Measurements from ENCODE around the gene HRG.
"Not testable (repeated sequence)": the region's sequence is repeated elsewhere in the genome, so short reads cannot be mapped to it uniquely, and the experiment has no call there.

Gene HRG

DNA sequence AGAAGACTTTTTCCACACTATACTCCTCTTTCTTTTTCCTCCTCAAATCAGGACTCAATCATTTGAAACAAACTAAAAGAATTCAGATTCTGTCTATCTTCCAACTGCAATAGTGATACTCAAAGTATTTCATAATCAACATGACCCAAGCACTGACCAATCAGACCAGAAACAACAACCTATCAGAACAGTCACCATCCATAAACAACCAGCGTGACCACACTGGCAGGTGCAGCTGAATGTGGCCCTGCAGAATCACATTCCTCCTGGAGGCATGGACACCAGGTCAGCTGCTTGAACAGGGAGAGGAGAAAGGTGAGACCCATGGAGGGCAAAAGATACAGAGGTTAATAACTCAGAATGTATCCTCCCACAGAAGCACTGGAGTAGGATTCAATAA, 13.3 kb downstream of the HRG start:
- DNase-seq (ENCODE audit: low read depth) = no peak

DNA sequence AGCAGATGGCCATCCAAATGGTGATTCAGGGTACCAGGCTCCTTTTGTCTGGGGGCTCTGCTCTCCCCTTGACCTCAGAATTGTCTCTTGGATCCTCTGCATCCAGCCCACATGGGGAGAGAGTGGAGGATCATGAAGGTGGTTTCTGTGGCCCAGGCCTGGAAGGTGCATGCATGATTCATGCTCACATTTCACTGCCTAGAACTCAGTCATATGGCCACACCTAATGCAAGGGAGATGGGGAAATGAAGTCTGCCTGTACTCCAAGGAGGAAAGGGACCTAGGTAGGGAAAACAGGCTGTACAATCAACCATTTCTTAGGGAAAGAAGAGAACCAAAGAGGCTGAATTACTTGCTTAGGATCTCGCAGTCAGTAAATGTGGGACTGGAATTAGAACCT, 15.1 kb downstream of the HRG start:
- DNase-seq (ENCODE audit: low read depth) = no peak

DNA sequence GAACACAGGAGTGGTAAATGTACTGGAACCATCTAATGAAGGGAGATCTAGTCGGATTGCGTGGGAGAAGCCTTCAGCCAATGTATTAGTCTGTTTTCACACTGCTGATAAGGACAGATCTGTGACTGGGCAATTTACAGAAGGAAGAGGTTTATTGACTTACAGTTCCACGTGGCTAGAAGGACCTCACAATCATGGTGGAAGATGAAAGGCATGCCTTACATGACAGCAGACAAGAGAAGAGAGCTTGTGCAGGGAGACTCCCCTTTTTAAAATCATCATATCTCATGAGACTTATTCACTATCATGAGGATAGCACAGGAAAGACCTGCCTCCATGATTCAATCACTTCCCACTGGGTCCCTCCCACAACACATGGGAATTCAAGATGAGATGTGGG, 17.0 kb downstream of the HRG start:
- DNase-seq (ENCODE audit: low read depth) = no peak

DNA sequence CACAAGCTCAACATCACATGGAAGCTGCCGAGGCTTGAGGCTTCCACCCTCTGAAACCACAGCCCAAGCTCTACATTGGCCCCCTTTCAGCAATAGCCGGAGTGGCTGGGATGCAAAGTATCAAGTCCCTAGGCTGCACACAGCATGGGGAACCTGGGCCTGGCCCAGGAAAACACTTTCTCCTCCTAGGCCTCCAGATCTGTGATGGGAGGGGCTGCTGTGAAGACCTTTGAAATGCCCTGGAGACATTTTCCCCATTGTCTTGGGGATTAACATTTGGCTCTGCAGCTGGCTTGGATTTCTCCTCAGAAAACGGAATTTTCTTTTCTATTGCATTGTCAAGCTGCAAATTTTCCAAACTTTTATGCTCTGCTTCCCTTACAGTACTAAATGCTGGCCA, 18.2 kb downstream of the HRG start:
- DNase-seq (ENCODE audit: low read depth) = no peak

DNA sequence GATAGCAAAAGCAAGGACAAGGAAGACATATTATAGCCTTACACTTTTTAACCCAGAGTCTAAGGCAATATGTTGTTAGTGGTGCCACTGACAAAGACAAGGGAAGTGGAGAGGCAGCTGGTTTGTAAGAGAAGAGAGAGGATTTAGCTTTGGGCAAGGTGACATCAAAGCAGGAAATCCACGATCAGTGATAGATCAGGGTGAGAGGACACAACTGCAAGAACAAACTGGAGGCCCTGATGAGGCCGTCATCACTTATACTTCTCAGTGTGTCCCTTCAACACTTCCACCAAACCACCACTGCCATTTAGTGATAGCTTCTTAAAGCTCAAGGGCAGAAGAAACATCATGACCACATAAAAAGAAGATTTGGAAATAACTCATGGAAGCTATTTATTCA, 20.7 kb downstream of the HRG start:
- DNase-seq (ENCODE audit: low read depth) = not testable (repeated sequence)

DNA sequence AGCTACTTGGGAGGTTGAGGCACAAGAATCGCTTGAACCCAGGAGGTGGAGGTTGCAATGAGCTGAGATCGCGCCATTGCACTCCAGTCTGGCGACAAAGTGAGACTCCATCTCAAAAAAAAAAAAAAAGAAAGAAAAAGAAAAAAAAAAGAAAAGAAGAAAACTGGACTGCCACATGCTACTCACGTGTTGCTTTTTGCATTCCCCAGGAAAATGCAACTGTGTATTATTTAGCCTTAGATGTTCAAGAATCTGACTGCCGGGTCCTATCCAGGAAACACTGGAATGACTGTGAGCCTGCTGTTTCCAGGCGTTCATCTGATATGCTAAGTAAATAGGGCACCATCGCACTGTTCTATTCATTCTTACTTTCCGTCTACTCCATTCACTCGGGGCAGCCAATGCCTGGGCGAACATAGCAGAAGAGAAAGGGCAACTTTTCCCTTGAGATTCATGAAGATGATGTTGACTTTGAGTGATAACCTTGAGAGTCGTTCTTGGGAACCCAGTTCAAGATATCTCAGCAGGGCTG, 21.4 kb downstream of the HRG start:
- DNase-seq (ENCODE audit: low read depth) = no peak

DNA sequence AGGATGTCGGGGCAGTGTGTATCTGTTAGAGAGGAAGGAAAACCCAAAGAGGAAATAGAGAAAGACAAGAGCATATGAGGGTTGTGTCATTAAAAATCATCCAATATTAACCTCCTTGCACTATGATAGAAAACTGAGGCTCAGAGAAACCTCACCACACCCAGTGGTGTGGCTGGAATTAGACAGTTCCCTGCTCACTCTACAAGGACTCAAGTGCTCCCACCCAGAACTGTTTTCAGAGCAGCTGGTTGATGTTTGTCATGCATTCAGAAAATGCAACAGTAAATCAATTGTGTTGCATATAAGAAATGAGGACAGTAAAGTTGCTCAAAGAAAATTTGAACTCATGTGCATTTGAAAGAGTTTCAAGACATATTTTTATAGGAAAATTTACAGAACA, 24.5 kb downstream of the HRG start:
- DNase-seq (ENCODE audit: low read depth) = not testable (repeated sequence)

DNA sequence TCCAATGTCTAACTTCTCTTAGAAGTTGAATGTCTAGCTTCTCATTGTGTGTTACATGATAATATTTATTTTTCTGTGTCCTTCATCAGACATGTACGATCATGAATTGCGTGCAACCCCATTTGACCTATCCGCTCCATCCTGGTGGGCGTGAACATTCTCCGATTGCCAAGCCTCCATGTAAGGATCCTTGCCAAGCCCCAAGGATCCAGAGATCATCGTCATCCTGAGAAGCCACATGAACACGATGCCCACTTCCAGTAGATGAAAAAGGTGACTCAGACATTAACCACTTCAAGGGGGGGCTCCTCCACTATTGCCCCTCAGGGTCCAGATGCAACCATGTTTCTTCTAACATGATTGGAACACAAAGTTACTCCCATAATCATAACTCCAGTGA, 25.9 kb downstream of the HRG start:
- no peak for DNase-seq (ENCODE audit: low read depth)

DNA sequence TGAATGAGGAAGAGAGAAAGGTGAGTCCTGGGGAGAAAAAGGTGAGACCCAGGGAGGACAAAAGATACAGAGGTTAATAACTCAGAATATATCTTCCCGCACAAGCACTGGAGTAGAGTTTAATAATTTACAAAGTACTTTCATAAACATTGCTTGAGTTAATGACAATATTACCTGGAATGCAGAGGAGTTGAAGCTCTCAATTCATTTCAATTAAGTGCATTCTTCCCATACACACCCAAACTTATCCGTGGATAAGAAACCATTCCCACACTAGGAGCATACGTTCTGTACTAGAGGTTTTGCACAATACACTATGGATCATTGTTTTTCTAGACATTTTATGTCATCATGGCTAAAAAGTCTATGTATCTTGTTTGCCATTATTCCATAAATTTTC, 28.0 kb downstream of the HRG start:
- DNase-seq (ENCODE audit: low read depth) = no peak

DNA sequence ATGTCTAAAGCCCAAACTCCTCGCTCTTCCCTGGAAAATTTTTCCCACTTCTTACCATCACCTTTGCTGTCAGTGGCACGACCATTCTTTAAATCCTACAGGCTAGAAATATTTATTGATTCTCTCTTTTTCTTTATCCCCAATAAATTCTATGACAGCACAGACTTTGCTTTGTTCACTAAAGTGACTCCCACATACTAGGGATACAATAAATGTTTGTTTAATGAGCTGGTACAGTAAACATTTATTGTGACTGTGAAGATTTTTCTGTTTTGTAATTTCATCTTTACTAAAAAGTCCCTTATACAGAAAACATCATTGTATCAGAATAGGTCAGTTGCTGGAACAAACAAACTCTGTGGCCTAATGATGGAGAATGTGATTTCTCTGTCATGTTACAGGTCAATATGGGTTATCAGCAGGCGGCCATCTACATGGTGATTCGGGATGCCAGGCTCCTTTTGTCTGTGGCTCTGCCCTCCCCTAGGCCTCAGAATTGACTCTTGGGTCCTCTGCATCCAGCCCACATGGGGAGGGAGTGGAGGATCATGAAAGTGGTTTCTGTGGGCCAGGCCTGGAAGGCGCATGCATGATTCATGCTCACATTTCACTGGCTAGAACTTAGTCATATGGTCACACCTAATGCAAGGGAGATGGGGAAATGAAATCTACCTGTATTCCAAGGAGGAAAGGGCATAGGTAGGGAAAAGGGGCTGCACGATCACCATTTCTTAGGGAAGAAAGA, 28.6 kb downstream of the HRG start:
- no peak for DNase-seq (ENCODE audit: low read depth)

DNA sequence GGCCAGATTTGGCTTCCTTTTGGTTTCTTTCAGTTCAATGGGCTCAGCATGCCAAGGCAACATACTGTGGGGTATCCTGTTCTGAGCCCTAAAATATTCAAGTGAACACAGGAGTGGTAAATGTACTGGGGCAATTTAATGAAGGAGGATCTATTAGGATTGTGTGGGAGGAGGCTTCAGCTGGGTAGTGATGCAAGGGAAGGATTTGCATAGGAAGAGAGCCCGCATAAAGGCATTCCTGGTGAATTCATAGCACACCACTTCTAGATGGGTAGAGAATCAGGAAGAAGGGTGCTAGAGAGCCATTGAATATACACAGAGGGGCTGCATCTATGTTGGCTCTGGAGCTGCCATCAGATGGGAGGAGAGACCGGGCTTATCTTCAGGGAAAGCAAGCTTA, 30.7 kb downstream of the HRG start:
- DNase-seq (ENCODE audit: low read depth) = no peak

DNA sequence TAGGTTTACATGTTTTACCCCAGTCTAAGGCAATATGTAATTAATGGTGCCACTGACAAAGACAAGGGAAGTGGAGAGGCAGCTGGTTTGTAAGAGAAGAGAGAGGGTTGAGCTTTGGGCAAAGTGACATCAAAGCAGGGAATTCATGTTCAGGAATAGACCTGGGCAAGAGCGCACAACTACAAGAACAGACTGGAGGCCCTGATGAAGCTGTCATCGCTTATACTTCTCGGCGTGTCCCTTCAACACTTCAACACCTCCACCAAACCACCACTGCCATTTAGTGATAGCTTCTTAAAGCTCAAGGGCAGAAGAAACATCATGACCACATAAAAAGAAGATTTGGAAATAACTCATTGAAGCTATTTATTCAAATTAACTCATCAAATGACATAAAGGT, 31.7 kb downstream of the HRG start:
- DNase-seq (ENCODE audit: low read depth) = no peak

DNA sequence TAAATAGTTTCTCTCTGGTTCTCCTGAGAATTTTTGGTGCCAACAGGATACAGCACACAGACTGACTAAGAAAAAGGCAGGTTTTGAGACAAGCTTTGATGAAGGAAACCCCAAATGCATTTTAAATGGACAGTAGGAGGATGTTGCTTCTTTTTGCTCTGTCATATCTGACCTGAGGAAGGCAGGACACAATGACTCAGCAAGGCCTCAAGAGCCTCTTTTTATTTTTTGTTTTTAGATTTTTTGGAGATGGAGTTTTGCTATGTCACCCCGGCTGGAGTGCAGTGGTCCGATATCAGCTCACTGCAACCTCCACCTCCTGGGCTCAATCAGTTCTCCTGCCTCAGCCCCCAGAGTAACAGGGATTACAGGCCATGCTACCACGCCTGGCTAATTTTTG, 34.5 kb downstream of the HRG start:
- DNase-seq (ENCODE audit: low read depth) = no peak

DNA sequence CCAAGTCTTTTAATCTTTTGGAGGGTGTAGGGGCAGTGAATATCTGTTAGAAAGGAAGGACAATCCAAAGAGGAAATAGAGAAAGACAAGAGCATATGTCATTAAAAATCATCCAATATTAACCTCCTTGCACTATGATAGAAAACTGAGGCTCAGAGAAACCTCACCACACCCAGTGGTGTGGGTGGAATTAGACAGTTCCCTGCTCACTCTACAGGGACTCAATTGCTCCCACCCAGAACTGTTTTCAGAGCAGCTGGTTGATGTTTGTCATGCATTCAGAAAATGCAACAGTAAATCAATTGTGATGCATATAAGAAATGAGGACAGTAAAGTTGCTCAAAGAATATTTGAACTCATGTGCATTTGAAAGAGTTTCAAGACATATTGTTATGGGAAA, 36.6 kb downstream of the HRG start:
- not testable (repeated sequence) for DNase-seq (ENCODE audit: low read depth)

DNA sequence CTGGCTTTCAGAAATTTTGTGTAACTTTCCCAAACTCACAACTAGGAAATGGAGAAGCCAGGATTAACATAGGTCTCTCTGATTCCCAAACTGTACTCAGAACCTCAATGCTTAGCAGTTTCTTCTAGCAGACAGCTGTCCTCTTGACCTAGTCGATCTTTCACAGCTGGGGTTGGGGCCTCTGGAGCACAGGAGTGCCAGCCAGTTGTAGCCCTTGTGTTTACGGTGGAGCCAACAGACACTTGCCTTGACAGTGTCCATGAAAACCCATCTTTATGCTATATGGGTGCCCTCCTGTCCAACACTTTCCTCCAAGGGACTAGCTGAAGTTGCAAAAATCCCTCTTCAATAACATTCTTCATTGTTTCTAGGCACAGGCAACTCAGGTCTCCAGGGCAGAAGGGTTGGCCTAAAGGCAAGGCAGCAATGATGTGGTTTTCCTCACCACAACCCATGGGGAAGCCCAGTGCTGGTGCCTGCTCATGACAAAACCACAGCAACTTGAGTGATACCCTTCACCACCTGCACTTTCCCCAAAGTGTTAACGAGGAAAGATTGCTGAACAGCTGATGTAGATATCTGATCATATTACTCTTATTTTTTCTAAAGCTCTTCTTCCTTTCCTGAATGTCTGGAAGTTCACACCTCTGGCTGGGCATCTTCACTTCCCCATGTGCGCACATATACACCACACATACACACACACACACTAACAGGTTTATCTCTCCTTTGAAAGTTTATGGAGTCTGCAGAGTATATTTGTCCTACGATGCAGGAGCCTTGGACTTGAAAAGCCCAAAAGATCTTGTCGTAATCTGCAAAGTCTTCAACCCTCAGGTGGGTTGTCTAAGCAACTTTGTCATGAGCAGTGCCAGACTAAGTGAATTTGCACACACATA, 40.3 kb downstream of the HRG start:
- no peak for DNase-seq (ENCODE audit: low read depth)

DNA sequence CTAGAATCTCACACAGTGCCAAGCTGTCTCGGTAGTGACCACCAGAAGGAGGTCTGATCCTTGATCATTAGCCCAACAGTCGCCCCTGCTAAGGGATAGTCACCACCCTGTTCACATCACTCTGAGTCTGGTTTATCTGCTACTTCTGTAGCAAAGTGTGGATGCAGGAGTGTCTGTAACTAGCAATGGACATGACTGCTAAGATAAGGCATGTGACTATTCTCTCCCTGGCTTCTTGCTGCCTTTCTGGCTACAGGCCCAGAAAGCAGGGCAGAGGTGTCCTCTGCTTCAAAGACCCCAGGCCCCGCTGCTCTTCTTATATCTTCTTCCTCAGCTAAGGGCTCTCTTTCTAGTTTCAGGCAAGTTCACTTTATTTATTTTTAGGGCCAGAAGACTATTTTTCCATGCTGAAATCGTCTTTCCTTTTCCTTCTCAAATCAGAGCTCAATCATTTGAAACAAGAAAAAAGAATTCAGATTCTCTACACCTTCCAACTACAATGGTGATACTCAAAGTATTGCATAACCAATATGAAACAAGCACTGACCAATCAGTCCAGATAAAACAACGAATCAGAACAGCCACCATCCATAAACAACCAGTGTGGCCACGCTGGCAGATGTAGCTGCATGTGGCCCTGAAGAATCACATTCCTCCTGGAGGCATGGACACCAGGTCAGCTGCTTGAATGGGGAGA, 43.3 kb downstream of the HRG start:
- DNase-seq (ENCODE audit: low read depth) = no peak

DNA sequence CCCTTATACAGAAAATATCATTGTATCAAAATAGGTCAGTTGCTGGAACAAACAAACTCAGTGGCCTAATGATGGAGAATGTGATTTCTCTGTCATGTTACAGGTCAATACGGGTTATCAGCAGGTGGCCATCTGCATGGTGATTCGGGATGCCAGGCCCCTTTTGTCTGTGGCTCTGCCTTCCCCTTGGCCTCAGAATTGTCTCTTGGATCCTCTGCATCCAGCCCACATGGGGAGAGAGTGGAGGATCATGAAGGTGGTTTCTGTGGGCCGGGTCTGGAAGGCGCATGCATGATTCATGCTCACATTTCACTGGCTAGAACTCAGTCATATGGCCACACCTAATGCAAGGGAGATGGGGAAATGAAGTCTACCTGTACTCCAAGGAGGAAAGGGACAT, 44.9 kb downstream of the HRG start:
- not testable (repeated sequence) for DNase-seq (ENCODE audit: low read depth)

DNA sequence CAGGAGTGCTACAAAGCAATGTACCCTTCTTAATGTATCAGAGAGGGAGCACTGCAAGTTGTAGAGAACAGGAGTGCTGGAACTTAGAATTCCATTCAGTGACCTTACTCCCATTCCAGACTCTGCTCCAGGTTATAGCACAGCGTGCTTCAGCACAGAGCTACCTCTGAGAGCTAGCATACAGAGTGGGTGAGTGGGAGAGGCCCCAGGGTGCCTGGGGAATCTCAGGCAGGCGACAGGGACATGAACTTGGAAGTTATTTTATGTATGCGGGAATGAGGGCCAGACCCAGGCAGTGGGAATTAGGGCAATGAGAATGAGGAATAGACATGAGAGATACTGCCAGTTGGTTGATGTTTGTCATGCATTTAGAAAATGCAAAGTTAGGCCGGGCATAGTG, 47.7 kb downstream of the HRG start:
- DNase-seq (ENCODE audit: low read depth) = no peak

DNA sequence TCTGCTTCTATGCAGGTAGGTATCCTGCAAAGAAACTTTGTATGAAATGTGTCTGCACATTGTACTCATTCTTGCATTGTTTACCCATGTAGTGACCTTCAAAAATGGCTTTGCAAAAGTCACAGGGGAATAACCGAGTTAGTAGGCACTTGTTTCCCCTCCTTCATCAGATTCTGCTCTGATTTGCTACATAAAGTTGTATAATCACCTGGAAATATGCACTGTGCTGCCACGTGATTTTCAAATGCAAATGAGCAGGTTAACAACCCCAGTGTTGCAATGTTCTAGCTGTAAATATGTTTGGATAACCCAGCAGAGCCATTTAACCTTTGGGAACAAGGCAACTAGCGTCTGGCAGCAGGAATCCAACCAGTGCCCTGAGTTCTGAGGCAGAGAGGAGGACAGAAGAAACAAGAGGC, 51.2 kb downstream of the HRG start, which contains the start of gene KNG1:
KNG1 (plus strand) TSS at position 321 of the 419 bp plus-strand sequence. CDS start 184 bp downstream, outside the sequence.
- no peak for DNase-seq (ENCODE audit: low read depth)

DNA sequence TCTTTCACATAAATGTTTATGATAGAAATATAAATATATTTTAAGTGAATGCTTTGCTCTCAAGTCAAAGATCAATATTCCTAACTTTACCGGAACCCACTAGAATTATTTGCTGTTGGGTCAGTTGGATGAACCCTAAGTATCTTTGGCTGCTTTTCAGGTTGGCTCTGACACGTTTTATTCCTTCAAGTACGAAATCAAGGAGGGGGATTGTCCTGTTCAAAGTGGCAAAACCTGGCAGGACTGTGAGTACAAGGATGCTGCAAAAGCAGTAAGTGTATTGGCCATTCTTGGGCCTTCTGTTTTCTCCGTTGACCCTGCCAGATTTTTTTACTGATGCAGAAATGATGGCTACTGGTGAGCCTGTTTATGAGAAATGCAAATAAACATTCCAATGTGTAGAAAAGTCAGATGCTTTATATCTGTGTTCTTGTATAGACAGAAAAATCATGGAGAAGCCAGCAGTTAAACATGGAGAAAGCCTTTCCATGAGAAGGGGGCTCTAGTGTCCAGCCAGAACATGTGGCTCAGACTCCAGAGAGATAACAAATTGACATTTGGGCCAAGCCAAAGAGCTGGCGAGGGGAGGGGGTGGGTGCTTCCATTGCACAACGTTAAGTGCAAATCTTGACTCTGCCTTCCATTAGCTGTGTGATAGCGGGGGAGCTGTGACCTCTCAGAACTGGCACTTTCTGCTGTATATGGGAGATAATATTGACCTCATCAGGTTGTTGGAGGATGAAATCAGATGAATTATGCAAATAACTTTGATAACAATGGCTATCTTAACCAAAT, 54.3 kb downstream of the HRG start:
- no peak for DNase-seq (ENCODE audit: low read depth)

DNA sequence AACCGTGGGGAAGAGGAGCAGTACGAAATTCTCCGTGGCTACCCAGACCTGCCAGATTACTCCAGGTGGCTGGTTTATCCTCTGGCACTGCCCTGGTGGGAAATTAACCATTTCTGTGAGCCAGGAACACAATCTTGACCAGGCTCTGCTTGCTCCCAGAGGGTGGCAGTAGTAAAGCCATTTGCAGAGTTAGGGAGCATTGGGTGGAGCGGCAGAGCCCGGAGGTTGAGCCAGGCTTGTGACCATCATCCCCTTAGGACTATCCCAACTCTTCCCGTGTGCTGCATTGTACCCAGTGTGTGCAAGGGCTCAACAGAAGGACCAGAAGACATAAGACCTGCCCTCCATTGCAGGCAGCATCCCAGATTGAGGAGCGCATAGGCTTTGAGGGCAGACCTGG, 56.6 kb downstream of the HRG start:
- DNase-seq (ENCODE audit: low read depth) = no peak

DNA sequence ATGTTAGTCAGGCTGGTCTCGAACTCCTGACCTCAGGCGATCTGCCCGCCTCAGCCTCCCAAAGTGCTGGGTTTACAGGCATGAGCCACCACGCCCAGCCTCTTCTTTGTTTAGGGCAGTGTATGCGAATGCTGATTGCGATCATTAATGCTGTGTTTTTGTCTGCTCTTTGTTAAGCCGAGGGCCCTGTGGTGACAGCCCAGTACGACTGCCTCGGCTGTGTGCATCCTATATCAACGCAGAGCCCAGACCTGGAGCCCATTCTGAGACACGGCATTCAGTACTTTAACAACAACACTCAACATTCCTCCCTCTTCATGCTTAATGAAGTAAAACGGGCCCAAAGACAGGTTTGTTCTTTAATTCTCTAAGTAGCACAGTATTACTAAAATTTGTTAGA, 59.1 kb downstream of the HRG start:
- DNase-seq (ENCODE audit: low read depth) = no peak

All from stimulated activated CD4-positive, alpha-beta T cell treated with anti-CD3 and anti-CD28 coated beads, Interleukin-2, amount 100 ng/mL, for 4 hours (primary cell).